IMR-90 (cell line): ENCODE measurements around the gene IL5RA. TPM values are rescaled to one million over a fixed set of nuclear protein-coding genes. Genes with fewer than 3 reads are reported as not detected.

Experiments
- ATAC-seq: fragments of 200-7000 bp; cut with Tn5 transposase; 2 replicates; pipeline ENCODE4 v1.9.1; 2020; ENCODE audit warnings: low read depth, mild to moderate bottlenecking, moderate library complexity
- BruUV-seq: library from RNA; stranded (reverse); fragments of 400-500 nt; replicated peaks from 2 replicates; lab custom pipeline; 2021; lab: Mats Ljungman, UMichigan
- CTCF ChIA-PET: fragments of 300-600 bp; formaldehyde crosslinking; extraction: SDS; loops from one replicate; lab custom pipeline; 2021; ENCODE audit warnings: antibody characterized with exemption; lab: Yijun Ruan, JAX
- POLR2A ChIA-PET: fragments of 300-600 bp; sonication (Branson Sonifier 250); formaldehyde crosslinking; loops from one replicate; lab custom pipeline; 2022; ENCODE audit warnings: antibody characterized with exemption; ENCODE audit not compliant: unreplicated experiment; lab: Charles Lee
- DNase-seq: peaks from one replicate; pipeline ENCODE4 v3.0.0; 2013
- H2AFZ ChIP-seq: replicated peaks from 2 replicates; pipeline ENCODE3; 2013; ENCODE audit warnings: low read length, mild to moderate bottlenecking; ENCODE audit not compliant: poor library complexity
- H2AK5ac ChIP-seq: 2 replicates; pipeline ENCODE4 v1.6.1; 2013; ENCODE audit warnings: low read depth, low read length, inconsistent platforms
- H2AK9ac ChIP-seq: replicated peaks from 2 replicates; pipeline ENCODE3; 2013; ENCODE audit warnings: mild to moderate bottlenecking, low read depth, low read length, moderate library complexity; ENCODE audit not compliant: poor library complexity
- H2BK120ac ChIP-seq: 2 replicates; pipeline ENCODE4 v1.6.1; 2013; ENCODE audit warnings: low read depth, low read length, inconsistent platforms
- H2BK15ac ChIP-seq: 3 replicates; pipeline ENCODE4 v1.6.1; 2013; ENCODE audit warnings: low read depth, low read length, inconsistent platforms
- H2BK20ac ChIP-seq: 2 replicates; pipeline ENCODE4 v1.6.1; 2013; ENCODE audit warnings: low read depth, mild to moderate bottlenecking, inconsistent platforms, low read length, moderate library complexity
- H2BK5ac ChIP-seq: 2 replicates; pipeline ENCODE4 v1.6.1; 2013; ENCODE audit warnings: mild to moderate bottlenecking, low read depth, low read length, inconsistent platforms; ENCODE audit not compliant: poor library complexity, severe bottlenecking
- H3K14ac ChIP-seq: replicated peaks from 2 replicates; pipeline ENCODE4 v1.6.1; 2013; ENCODE audit warnings: low read depth, low read length, inconsistent platforms
- H3K18ac ChIP-seq: 2 replicates; pipeline ENCODE4 v1.6.1; 2013; ENCODE audit warnings: low read depth, low read length, control low read depth
- H3K23ac ChIP-seq: 2 replicates; pipeline ENCODE4 v1.6.1; 2013; ENCODE audit warnings: low read depth, low read length, inconsistent platforms
- H3K27ac ChIP-seq: 2 replicates; pipeline ENCODE4 v1.5.1; 2013; ENCODE audit warnings: mild to moderate bottlenecking, control low read depth, low read length; ENCODE audit not compliant: insufficient read depth
- H3K27me3 ChIP-seq: 2 replicates; pipeline ENCODE4 v1.6.1; 2013; ENCODE audit warnings: low read length; ENCODE audit not compliant: control insufficient read depth, insufficient read depth
- H3K36me3 ChIP-seq: 2 replicates; pipeline ENCODE4 v1.6.1; 2013; ENCODE audit warnings: low read length, mixed read lengths; ENCODE audit not compliant: control insufficient read depth, insufficient read depth
- H3K4ac ChIP-seq: 2 replicates; pipeline ENCODE4 v1.6.1; 2013; ENCODE audit warnings: low read depth, low read length, inconsistent platforms
- H3K4me1 ChIP-seq: 2 replicates; pipeline ENCODE4 v1.6.1; 2013; ENCODE audit warnings: low read length, mixed read lengths; ENCODE audit not compliant: control insufficient read depth, insufficient read depth
- H3K4me2 ChIP-seq: 2 replicates; pipeline ENCODE4 v1.6.1; 2013; ENCODE audit warnings: low read depth, mild to moderate bottlenecking, control low read depth, low read length, moderate library complexity
- H3K4me3 ChIP-seq: 2 replicates; pipeline ENCODE4 v1.5.1; 2013; ENCODE audit warnings: low read depth, mild to moderate bottlenecking, control low read depth, low read length, moderate library complexity; ENCODE audit not compliant: insufficient read depth
- H3K56ac ChIP-seq: 2 replicates; pipeline ENCODE4 v1.6.1; 2013; ENCODE audit warnings: low read length, inconsistent platforms; ENCODE audit not compliant: insufficient read depth; ENCODE audit errors: extremely low read depth
- H3K79me1 ChIP-seq, 2 experiments: 2 replicates each; pipeline ENCODE4 v1.6.1; 2013; ENCODE audit warnings: low read length in 2 of 2, inconsistent platforms in 1 of 2, low read depth in 1 of 2
- H3K9ac ChIP-seq: 2 replicates; pipeline ENCODE4 v1.6.1; 2013; ENCODE audit warnings: low read depth, low read length, control low read depth
- H3K9me1 ChIP-seq: 2 replicates; pipeline ENCODE4 v1.6.1; 2013; ENCODE audit warnings: low read length, inconsistent platforms; ENCODE audit not compliant: insufficient read depth
- H3K9me3 ChIP-seq: 2 replicates; pipeline ENCODE4 v1.6.1; 2013; ENCODE audit warnings: low read length; ENCODE audit not compliant: control insufficient read depth, insufficient read depth
- H4K20me1 ChIP-seq: 2 replicates; pipeline ENCODE4 v1.6.1; 2013; ENCODE audit warnings: low read length, inconsistent platforms; ENCODE audit not compliant: insufficient read depth
- H4K5ac ChIP-seq: 2 replicates; pipeline ENCODE4 v1.6.1; 2013; ENCODE audit warnings: mild to moderate bottlenecking, low read depth, low read length, control low read depth
- H4K8ac ChIP-seq, 2 experiments: 2 replicates each; pipeline ENCODE4 v1.6.1; 2013; ENCODE audit warnings: low read depth in 2 of 2, low read length in 2 of 2, control low read depth in 1 of 2, inconsistent platforms in 1 of 2
- H4K91ac ChIP-seq: 2 replicates; pipeline ENCODE4 v1.6.1; 2013; ENCODE audit warnings: low read depth, low read length, inconsistent platforms; ENCODE audit not compliant: insufficient read depth
- FOS ChIP-seq: fragments of 150-350 bp; IDR thresholded peaks from 2 replicates; pipeline ENCODE4 v1.6.1; 2016; ENCODE audit warnings: low read depth, low read length
- MAFK ChIP-seq: IDR thresholded peaks from 2 replicates; pipeline ENCODE4 v1.6.1; 2012; ENCODE audit warnings: low read depth, low read length, improper control_type of control experiment
- MAZ ChIP-seq: IDR thresholded peaks from 2 replicates; pipeline ENCODE4 v1.6.1; 2012; ENCODE audit warnings: low read depth, mild to moderate bottlenecking, low read length, improper control_type of control experiment, moderate library complexity, borderline replicate concordance
- MXI1 ChIP-seq: IDR thresholded peaks from 2 replicates; pipeline ENCODE4 v1.6.1; 2012; ENCODE audit warnings: low read depth, mild to moderate bottlenecking, low read length, moderate library complexity, borderline replicate concordance
- RAD21 ChIP-seq: IDR thresholded peaks from 2 replicates; pipeline ENCODE4 v1.6.1; 2012; ENCODE audit warnings: low read length, improper control_type of control experiment
- RCOR1 ChIP-seq: IDR thresholded peaks from 2 replicates; pipeline ENCODE4 v1.6.1; 2012; ENCODE audit warnings: mild to moderate bottlenecking, low read length, improper control_type of control experiment; ENCODE audit not compliant: insufficient replicate concordance
- RFX5 ChIP-seq: IDR thresholded peaks from 2 replicates; pipeline ENCODE4 v1.8.0; 2012; ENCODE audit warnings: low read depth, mild to moderate bottlenecking, low read length, moderate library complexity
- WGBS, 2 experiments: methylation state at CpG; one replicate each; pipeline versions ENCODE4 v1.1.5 to v1.1.7; 2013; ENCODE audit warnings: missing lambda C conversion rate in 2 of 2; ENCODE audit not compliant: insufficient read length in 1 of 2; ENCODE audit errors: extremely low coverage in 2 of 2; 5-methylcytosine and 5-hydroxymethylcytosine counted together
- dilution Hi-C: fragments of 300-500 bp; cut with HindIII; formaldehyde crosslinking; loops from one replicate; pipeline ENCODE4 v1.14.3; 2018; ENCODE audit warnings: low sequenced_read_pairs; ENCODE audit not compliant: unreplicated experiment
- in situ Hi-C: fragments of 300-500 bp; cut with MboI; formaldehyde crosslinking; loops from 3 replicates; pipeline ENCODE4 v1.14.3; 2019; ENCODE audit warnings: low sequenced_read_pairs, inconsistent platforms, mixed read lengths
- intact Hi-C: fragments of 100-400 bp; cut with micrococcal nuclease; formaldehyde crosslinking; loops from 2 replicates; pipeline ENCODE4 v1.10.0; 2022
- polyA plus RNA-seq, 3 experiments: library from polyadenylated mRNA; depleted of rRNA; stranded (reverse); fragments of >200 nt; gene quantifications; 2 replicates each; pipeline ENCODE4 v1.2.3, GENCODE V29; 2012; ENCODE audit warnings: low replicate concordance in 1 of 3
- total RNA-seq: library from RNA; depleted of rRNA; stranded (reverse); fragments of >200 nt; gene quantifications from 2 replicates; pipeline ENCODE4 v1.2.3, GENCODE V29; 2012

IL5RA gene
- total and polyA plus RNA-seq, 2 of the 4 experiments (the other 2 are of a cell fraction): not detected

DNA sequence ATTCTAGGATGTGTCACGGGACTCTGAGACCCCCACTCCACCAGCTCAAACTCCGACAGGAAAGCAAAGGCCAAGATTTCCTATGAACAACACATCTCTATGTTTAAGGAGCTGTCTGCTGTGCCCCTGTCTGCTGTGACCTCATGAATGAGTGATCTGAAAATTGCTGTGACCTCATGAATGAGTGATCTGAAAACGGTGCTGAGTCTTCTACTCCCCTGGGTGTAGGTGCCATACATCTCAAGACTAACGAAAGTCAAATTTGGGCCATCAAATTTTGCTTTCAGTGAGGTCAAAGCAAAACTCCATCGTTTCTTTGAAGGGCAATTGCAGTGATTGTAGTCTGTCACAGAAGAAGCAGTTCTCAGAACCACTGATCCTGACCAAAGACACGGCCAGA lies 24.4 kb downstream of the IL5RA start:
- Histone ChIP-seq H3K9ac (no peak overlapping the region), H2BK5ac (no peak overlapping the region), H3K27me3 (no peaks in the 10 kb centered on the region), H3K18ac (no peak overlapping the region), H2AFZ (no peak overlapping the region), H3K4me2 (no peak overlapping the region), H2BK15ac (no peak overlapping the region), H3K56ac (no peak overlapping the region), H3K9me3 (peaks cover 2% of the 10 kb centered on the region; the same call in 1 of the 2 replicates), H2AK9ac (no peak overlapping the region), H2BK20ac (no peak overlapping the region), H3K4me1 (no peaks in the 10 kb centered on the region), H4K91ac (no peak overlapping the region), H3K27ac (no peak overlapping the region), H4K8ac (no peak overlapping the region), H3K4ac (no peak overlapping the region), H4K5ac (no peak overlapping the region), H3K23ac (no peak overlapping the region), H3K79me1 (no peaks in the 10 kb centered on the region), H4K20me1 (no peaks in the 10 kb centered on the region), H3K4me3 (no peak overlapping the region), H3K14ac (no peak overlapping the region), H3K9me1 (no peaks in the 10 kb centered on the region), H2BK120ac (no peak overlapping the region), H3K36me3 (no peaks in the 10 kb centered on the region), H2AK5ac (no peak overlapping the region)
- ChIA-PET CTCF (no interaction called here), POLR2A (no interaction called here)
- intact Hi-C loops: no loop called here
- TF ChIP-seq MAZ: no peak
- TF ChIP-seq RFX5: no peak
- TF ChIP-seq MXI1: no peak
- no peak for TF ChIP-seq MAFK
- no peak for TF ChIP-seq RCOR1
- no peak for TF ChIP-seq FOS
- TF ChIP-seq RAD21: no peak
- ATAC-seq (no peak), DNase-seq (no peak)
- BruUV-seq: no TSS peak
- in situ Hi-C loops: no loop called here
- dilution Hi-C loops: no loop called here
- WGBS, 2 experiments: no CpG with 5 or more reads among the region's 6 CpGs
